Right hindlimb (tissue), 1 donor: Measurements from ENCODE around the gene STX1A.
A peak's percentile ranks its signal among the peaks of the same experiment; 100 is the strongest.

Source experiments
- DNase-seq: peaks from one replicate; pipeline ENCODE4 v3.0.0-alpha.2; 2018

The STX1A gene

DNA sequence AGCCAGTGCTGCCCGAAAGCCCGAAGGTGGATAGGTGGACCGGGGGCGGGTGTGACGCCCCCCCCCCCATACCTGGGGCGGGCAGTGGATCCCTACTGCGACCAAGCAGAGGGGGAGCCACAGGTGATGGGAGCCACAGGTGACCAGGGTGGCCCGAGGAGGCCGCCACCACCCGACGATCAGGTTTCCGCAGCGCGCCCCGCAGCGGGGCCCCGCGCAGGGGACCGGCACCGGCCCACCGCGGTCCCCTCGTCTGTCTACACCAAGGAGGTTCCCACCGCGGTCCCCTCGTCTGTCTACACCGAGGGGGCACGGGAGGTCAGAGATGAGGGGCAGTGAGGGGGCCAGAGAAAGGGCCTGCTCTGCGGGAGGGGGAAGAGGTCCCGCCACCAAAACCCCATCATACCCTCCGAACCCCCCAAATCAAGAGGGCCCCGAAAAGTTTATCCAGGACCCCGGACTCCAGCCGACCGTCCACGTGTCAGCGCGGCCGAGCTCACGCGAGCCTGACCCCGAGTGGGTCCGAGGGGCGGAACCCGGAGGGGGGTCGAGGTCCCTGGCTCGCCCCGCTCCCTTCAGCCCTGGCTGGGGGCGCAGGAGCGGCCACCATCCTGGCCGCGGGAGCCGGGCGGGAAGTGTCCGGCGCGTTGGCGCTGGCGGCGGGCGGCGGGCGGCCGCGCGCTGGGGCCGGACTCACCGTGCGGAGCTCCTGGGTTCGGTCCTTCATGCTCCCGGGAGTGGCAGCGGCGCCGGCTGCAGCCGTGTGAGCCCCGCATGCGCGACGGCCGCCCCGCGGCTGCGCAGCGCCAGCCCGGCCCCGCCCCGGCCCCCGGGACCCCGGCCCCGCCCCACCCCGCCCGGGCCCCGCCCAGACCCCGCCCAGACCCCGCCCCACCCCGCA, at the start of gene STX1A:
TSS of gene STX1A (minus strand) at position 765 of the 901 bp plus-strand sequence. CDS start at position 727, 38 bp downstream.
- DNase-seq = peak; percentile 72

GRCh38 chr7:73768641-73769480, 49.4 kb upstream of the STX1A start:
- no peak for DNase-seq

- no peak for DNase-seq
These were observed 47.2 kb upstream of the STX1A start for GRCh38 chr7:73766556-73767229.

- DNase-seq = no peak
These were observed 43.2 kb upstream of the STX1A start for GRCh38 chr7:73762659-73762999.

- DNase-seq = no peak
These were observed 42.6 kb upstream of the STX1A start for GRCh38 chr7:73761854-73762658.

DNA sequence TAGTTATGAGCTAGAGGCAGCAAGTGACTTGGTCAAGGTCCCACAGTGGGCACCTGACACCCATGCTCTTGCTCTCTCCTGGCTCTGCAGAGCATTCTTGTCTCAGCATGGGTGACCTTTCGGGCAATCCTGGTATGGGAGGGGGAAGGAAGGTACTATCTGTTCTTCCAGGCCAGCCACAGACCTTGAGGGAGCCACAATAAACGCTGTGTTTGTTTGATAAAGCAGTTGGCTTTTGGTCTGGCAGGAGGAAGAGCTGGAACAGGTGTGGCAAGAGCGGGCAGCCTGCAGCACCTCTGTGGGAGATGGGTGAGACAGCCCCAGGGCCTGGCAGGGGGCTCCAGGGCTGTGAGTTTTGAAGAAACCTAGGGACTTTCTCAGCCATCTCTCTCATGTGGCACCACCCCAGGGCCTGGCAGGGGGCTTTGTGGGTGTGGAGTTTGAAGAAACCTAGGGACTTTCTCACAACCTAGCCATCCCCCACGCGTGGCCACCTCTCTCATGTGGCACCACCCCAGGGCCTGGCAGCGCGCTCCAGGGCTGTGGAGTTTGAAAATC, 39.2 kb upstream of the STX1A start:
- DNase-seq = no peak

DNA sequence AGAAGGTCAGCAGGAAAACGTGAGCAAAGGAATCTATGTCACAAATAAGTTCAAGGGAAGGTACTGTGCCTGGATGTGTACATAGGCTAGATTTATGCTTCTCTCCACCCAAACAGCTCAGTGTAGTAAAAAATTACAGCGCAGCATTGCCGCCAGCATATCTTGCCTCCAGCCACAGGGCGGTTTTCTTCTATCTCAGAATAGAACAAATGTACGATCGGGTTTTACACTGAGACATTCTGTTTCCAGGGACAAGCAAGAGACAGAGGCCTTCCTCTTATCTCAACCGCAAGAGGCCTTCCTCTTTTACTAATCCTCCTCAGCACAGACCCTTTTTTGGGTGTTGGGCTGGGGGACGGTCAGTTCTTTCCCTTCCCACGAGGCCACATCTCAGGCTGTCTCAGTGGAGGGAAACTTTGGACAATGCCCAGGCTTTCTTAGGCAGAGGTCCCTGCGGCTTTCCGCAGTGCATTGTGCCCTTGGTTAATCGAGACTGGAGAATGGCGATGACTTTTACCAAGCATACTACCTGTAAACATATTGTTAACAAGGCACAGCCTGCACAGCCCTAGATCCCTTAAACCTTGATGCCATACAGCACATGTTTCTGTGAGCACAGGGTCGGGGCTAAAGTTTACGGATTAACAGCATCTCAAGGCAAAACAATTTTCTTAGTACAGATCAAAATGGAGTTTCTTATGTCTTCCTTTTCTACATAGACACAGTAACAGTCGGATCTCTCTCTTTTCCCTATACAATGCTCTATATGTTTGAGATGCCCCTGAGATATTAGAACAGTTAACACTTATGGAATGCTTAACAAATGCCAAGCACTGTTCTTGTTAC, 30.7 kb upstream of the STX1A start:
- DNase-seq = no peak

DNA sequence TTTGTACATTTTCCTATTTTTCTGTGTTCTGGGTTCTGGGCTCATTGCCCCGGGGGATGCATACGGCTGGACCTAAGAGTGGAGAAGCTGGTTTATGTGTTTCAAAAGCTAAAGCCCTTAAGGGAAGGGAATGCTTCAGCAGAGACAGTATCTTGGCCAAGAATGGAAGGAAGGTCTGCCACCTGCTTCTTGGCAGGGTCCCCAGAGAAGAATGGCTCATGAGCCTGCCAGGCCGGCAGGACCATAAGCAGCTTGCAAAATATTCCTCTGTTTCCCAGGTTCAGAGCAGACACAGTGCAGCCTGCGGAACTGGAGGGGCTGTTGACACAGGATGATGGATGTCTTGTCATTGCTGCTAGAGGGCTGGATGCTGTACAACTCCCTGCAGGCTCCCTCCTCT, 26.9 kb upstream of the STX1A start:
- no peak for DNase-seq

GRCh38 chr7:73742753-73743641, 23.5 kb upstream of the STX1A start:
- peak; percentile 54 for DNase-seq

DNA sequence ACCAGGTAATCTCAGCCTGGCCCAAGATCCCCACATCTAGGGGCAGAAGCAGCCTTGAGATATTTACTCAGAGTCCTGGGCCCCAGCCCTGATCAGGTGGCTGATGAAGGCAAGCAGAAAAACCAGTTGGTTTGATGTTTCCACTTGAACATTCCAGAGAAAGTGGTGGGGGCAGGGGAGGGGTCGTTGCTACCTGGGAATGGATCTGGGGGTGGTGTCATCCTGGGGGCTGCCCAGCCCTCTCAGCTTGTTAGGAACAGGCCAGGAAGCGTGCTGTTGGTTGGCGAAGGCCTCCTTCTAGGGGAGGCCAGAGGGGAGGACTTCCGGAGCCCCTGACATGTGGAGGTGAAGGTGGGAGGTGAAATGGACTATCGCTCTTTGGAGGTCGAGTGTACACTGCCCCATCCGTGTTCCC, 22.9 kb upstream of the STX1A start:
- no peak for DNase-seq

- DNase-seq = no peak
These were observed 22.1 kb upstream of the STX1A start for GRCh38 chr7:73741600-73741999.

DNA sequence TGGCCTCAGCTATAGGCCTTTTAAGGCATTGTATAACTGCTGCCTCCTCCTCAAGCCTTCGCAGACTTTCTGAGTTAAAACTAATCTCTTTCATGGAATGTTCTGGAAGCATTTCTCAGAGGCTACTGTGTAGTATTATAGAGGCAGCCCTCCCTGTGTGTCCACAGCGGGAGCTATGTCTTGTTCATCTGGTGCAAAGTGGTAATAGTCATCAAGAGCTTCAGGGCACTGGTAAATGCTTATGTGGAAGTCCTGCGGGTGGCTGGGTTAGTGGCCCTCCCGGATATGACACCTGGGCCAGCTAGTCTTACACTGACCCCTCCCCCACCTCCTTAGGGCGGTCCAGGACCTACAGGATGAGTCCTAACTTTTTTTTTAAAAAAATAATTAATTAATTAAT, 21.3 kb upstream of the STX1A start:
- no peak for DNase-seq

GRCh38 chr7:73740212-73740611, 20.7 kb upstream of the STX1A start:
- DNase-seq = no peak

- no peak for DNase-seq
These were observed 19.9 kb upstream of the STX1A start for GRCh38 chr7:73739387-73739767.

GRCh38 chr7:73738612-73739386, 19.3 kb upstream of the STX1A start, which contains the start of gene ABHD11:
Gene ABHD11, minus strand, starts transcription at chr7:73738802. Its CDS starts 32 bp downstream, at chr7:73738770.
- DNase-seq = peak; percentile 97

DNA sequence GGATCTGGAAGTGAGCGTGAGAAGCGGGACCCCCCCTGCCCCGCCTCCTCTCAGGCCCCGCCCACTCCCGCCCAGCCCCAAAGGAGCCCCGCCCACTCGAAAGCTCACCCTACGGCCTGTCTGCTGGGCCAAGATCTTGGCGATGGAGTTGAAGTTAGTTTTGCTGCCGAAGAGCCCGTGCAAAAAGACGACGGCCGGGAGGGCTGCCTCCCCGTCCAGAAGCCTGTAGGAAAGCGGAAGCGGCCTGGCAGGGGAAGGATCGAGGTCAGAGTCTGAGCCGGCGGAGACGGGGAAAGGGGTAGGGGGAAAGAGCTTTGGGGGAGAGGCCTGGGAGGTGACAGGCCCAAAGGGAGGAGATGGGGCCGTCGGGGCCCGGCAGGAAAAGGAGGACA, 18.7 kb upstream of the STX1A start:
- peak; percentile 60 for DNase-seq

- no peak for DNase-seq
These were observed 18.2 kb upstream of the STX1A start for GRCh38 chr7:73737491-73738219.

GRCh38 chr7:73736885-73737284, 17.4 kb upstream of the STX1A start:
- no peak for DNase-seq

DNA sequence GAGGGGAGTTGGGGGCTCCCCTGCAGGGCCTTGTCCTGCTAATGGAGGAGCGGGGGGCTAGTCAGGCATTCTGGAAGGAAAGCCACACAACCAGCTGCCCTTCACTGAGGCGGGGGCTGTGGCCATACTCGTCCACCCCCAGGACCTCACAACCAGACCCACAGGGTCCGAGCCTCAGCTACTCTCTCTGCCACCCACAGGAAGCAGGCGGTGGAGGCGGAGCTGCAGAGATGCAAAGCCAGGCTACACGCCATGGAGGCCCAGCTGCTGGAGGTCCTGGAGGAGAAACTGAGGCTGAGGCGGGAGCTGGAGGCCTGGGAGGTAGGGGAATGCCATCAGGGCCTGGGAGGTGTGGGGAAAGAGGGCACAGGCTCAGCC, 16.0 kb upstream of the STX1A start:
- no peak for DNase-seq
